Activated T-cell treated with anti-CD3 and anti-CD28 coated beads, Interleukin-2, amount 50 U/mL, for 48 hours (primary cell): ENCODE measurements around the gene THOC7.

ENCODE experiments used
- DNase-seq, 2 experiments: peaks; one replicate each; pipeline ENCODE4 v3.0.0-alpha.2; 2020

The THOC7 gene

GRCh38 chr3:63863150-63864007, at the start of gene THOC7, which contains the start of gene ATXN7:
Gene THOC7, minus strand, starts transcription at chr3:63863805. Its CDS starts 15 bp downstream, at chr3:63863790.
Gene ATXN7, plus strand, starts transcription at chr3:63863867. Its CDS starts 48,732 bp downstream, at chr3:63912599.
- DNase-seq = peak; percentile 71 to 81

- DNase-seq = peak; percentile 64 to 67
Measured at GRCh38 chr3:63912768-63913588, 49.4 kb upstream of the THOC7 start.

- peak; percentile 83 to 85 for DNase-seq
Measured at GRCh38 chr3:63911873-63912767, 48.5 kb upstream of the THOC7 start, which contains the start of gene SCAANT1. Gene SCAANT1, minus strand, starts transcription at chr3:63912383.

GRCh38 chr3:63911509-63911872, 47.9 kb upstream of the THOC7 start:
- no peak for DNase-seq

GRCh38 chr3:63910891-63911290, 47.3 kb upstream of the THOC7 start:
- no peak for DNase-seq

- DNase-seq = no peak
Measured at GRCh38 chr3:63910001-63910400, 46.4 kb upstream of the THOC7 start.

GRCh38 chr3:63909431-63909830, 45.8 kb upstream of the THOC7 start:
- no peak for DNase-seq

- no peak for DNase-seq
Measured at GRCh38 chr3:63908776-63909175, 45.2 kb upstream of the THOC7 start.

GRCh38 chr3:63908081-63908736, 44.6 kb upstream of the THOC7 start:
- DNase-seq = no peak

GRCh38 chr3:63905731-63906620, 42.4 kb upstream of the THOC7 start:
- no peak for DNase-seq

GRCh38 chr3:63900459-63900858, 36.9 kb upstream of the THOC7 start:
- no peak for DNase-seq

- no peak for DNase-seq
Measured at GRCh38 chr3:63900010-63900409, 36.4 kb upstream of the THOC7 start.

- no peak for DNase-seq
Measured at GRCh38 chr3:63896332-63897030, 32.9 kb upstream of the THOC7 start.

GRCh38 chr3:63895422-63896189, 32.0 kb upstream of the THOC7 start:
- DNase-seq = no peak

- DNase-seq = no peak
Measured at GRCh38 chr3:63892773-63893352, 29.3 kb upstream of the THOC7 start.

GRCh38 chr3:63891518-63891917, 27.9 kb upstream of the THOC7 start:
- no peak for DNase-seq

GRCh38 chr3:63886858-63887257, 23.3 kb upstream of the THOC7 start:
- DNase-seq = no peak

- no peak for DNase-seq
Measured at GRCh38 chr3:63880653-63881052, 17.0 kb upstream of the THOC7 start.

- no peak for DNase-seq
Measured at GRCh38 chr3:63878394-63879060, 14.9 kb upstream of the THOC7 start.
